Measurements from ENCODE around the gene C1orf116.
A peak's percentile ranks its signal among the peaks of the same experiment; 100 is the strongest.

Gene C1orf116

GRCh38 chr1:206985162-206985749 lies 47.3 kb downstream of the C1orf116 start:
- Mint-ChIP-seq H3K36me3 (ENCODE audit: low read depth) (no peaks in the 10 kb centered on the region), H3K27ac (no peak overlapping the region), H3K9me3 (no peaks in the 10 kb centered on the region), H3K4me3 (no peak overlapping the region), H3K27me3 (peaks cover 19% of the 10 kb centered on the region), H3K4me1 (ENCODE audit: low read depth) (no peaks in the 10 kb centered on the region)

GRCh38 chr1:206982216-206982615 lies 50.3 kb downstream of the C1orf116 start:
- H3K36me3 Mint-ChIP-seq (ENCODE audit: low read depth), result no peaks in the 10 kb centered on the region
- peaks cover 11% of the 10 kb centered on the region for H3K27me3 Mint-ChIP-seq
- H3K27ac Mint-ChIP-seq, result no peak overlapping the region
- H3K4me3 Mint-ChIP-seq, result no peak overlapping the region
- H3K4me1 Mint-ChIP-seq (ENCODE audit: low read depth), result no peaks in the 10 kb centered on the region
- no peaks in the 10 kb centered on the region for H3K9me3 Mint-ChIP-seq

DNA sequence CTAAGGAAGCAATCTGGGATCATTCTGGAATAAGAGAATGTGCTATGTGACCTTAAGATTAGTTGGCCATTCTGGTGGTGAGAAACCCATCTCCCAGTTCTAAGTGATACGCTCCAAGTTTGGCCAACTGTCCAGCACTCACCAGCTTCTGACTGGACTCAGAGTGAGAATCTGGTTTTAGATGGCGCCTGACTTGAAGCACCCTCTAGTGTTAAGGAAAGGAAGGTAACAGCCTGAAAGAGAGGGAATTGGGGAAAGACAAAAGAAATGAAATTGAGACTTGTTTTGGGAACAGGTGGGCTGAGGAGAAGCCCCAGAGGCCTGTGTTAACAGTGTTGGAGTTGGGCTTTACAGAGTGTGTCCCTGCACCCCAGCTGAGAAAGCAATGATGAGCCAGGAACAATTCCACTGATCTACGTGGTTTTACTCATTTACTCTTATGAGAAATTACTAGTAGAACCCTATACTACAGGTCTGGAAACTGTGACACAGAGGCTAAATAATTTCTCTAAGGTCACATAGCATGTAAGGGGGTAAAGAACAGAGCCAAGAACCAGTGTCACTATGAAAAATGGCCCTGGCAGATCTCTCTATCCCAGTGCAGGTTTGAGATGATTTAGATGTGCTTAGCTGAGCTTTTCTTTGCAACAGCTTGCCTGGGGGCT lies 53.0 kb downstream of the C1orf116 start:
- Mint-ChIP-seq H3K9me3 (no peaks in the 10 kb centered on the region), H3K36me3 (ENCODE audit: low read depth) (no peaks in the 10 kb centered on the region), H3K27me3 (peaks cover 7% of the 10 kb centered on the region), H3K27ac (peak overlapping the region; percentile 53), H3K4me3 (no peak overlapping the region), H3K4me1 (ENCODE audit: low read depth) (no peaks in the 10 kb centered on the region)

DNA sequence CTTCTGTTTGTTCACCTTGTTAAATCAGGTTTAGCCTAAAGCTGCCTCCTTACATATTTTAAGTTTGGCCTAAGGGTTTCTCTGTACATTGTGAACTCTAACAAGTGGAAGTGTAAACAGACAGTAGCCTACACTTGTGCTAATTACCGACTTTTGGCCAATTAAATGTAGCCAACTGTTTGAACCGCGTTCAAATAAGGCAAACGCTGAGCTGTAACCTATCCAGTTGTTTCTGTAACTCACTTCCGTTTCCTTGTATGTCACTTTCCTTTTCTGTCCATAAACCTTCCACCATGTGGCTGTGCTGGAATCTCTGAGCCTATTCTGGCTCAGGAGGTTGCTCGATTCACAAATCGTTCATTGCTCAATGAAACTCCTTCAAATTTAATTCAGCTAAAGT lies 54.3 kb downstream of the C1orf116 start:
- peaks cover 4% of the 10 kb centered on the region for H3K27me3 Mint-ChIP-seq
- H3K27ac Mint-ChIP-seq, result no peak overlapping the region
- no peaks in the 10 kb centered on the region for H3K4me1 Mint-ChIP-seq (ENCODE audit: low read depth)

DNA sequence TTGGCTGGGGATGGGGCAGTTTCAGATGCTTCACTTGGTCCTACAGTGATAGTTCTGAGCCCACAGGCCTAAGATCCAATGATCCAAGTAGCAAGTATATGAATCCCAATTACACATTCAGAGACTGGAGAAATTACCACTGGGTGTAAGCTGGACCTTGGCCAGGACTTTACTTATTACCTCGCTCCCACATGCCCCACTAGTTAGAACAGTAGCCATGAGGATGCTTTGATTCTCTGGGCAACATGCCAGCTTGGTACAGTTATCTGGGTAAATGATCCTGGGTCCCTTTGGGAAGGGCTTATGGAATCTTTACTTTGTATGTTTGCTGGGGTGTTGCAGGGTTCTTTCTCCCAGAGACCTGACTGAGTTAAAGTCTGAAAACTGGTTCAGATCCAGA lies 57.2 kb downstream of the C1orf116 start:
- Mint-ChIP-seq H3K9me3 (no peaks in the 10 kb centered on the region), H3K27me3 (peaks cover 10% of the 10 kb centered on the region), H3K36me3 (ENCODE audit: low read depth) (no peaks in the 10 kb centered on the region), H3K4me3 (no peak overlapping the region), H3K4me1 (ENCODE audit: low read depth) (no peaks in the 10 kb centered on the region), H3K27ac (no peak overlapping the region)

More for the DNA sequence above, 54.3 kb downstream of the C1orf116 start:
- Mint-ChIP-seq H3K4me3 (no peak overlapping the region), H3K9me3 (no peaks in the 10 kb centered on the region), H3K36me3 (ENCODE audit: low read depth) (no peaks in the 10 kb centered on the region)

- H3K27ac Mint-ChIP-seq, result no peak overlapping the region
- no peak overlapping the region for H3K4me3 Mint-ChIP-seq
- no peaks in the 10 kb centered on the region for H3K36me3 Mint-ChIP-seq (ENCODE audit: low read depth)
- no peaks in the 10 kb centered on the region for H3K4me1 Mint-ChIP-seq (ENCODE audit: low read depth)
- no peaks in the 10 kb centered on the region for H3K9me3 Mint-ChIP-seq
- peaks cover 12% of the 10 kb centered on the region for H3K27me3 Mint-ChIP-seq
Observed at GRCh38 chr1:206974140-206974539, 58.4 kb downstream of the C1orf116 start.

DNA sequence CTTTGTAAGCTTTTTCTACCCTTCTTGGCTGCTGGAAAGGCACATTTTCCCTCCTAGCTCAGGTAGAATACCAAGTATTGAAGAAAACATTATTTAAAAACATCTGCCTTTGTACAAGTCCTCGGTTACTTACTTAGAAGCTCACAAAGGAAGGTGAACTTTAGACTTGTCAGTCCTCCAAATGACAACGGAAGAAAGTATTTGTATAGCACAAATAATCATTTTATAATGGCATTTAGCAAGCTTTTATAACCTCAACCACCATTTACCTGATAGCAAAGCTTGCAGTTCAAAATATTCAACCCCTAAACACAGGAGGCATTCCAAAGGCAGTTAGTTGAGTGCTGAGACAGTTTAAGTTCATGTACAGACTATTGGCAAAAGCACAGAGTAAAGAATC lies 59.8 kb downstream of the C1orf116 start:
- H3K4me1 Mint-ChIP-seq (ENCODE audit: low read depth), result peaks cover 8% of the 10 kb centered on the region
- H3K4me3 Mint-ChIP-seq, result no peak overlapping the region
- H3K27ac Mint-ChIP-seq, result no peak overlapping the region
- H3K27me3 Mint-ChIP-seq, result peaks cover 10% of the 10 kb centered on the region
- no peaks in the 10 kb centered on the region for H3K36me3 Mint-ChIP-seq (ENCODE audit: low read depth)
- H3K9me3 Mint-ChIP-seq, result no peaks in the 10 kb centered on the region

DNA sequence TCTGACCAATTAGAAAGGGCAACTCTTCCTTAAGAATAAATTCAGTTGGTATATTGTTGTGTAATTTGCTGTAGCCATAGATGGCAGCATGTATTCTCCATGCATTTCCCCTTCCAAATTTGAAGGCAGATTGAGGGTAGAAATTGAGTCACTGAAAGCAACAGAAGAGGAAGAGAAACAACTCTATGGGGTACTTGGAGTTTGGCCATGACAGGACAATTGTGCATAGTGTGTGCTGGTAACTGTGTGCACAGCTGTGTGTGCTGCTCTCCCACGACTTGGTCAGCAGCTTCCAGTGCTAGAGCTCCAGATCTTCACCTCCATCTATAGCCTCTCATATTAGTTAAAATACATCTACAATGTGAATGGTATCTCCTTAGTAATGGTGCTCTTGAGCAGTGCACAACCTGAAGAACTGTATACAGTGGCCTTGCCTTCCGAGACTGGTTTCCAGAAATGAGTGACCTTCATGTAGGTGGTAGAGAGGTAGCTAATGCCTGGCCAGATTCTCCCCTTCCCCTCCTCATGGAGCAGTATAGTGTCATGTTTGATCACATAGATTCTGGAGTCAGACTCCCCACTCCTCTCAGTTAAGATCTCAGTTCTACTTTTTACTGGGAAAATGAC lies 61.4 kb downstream of the C1orf116 start:
- peaks cover 10% of the 10 kb centered on the region for H3K27me3 Mint-ChIP-seq

GRCh38 chr1:206970446-206970845 lies 62.1 kb downstream of the C1orf116 start, which contains the start of gene FCAMR:
Gene FCAMR (minus strand): TSS chr1:206970460. CDS start chr1:206970125, 335 bp downstream.
- no peak within 1 kb of the TSS for H3K4me3 Mint-ChIP-seq
- H3K27me3 Mint-ChIP-seq, result peaks cover 10% of the 10 kb centered on the region
- peaks cover 20% of the 10 kb centered on the region for H3K4me1 Mint-ChIP-seq (ENCODE audit: low read depth)
- no peak within 1 kb of the TSS for H3K27ac Mint-ChIP-seq
- no peaks in the 10 kb centered on the region for H3K36me3 Mint-ChIP-seq (ENCODE audit: low read depth)
- no peaks in the 10 kb centered on the region for H3K9me3 Mint-ChIP-seq

More for the DNA sequence above, 61.4 kb downstream of the C1orf116 start:
- H3K9me3 Mint-ChIP-seq, result no peaks in the 10 kb centered on the region
- H3K36me3 Mint-ChIP-seq (ENCODE audit: low read depth), result no peaks in the 10 kb centered on the region
- no peak overlapping the region for H3K4me3 Mint-ChIP-seq
- H3K4me1 Mint-ChIP-seq (ENCODE audit: low read depth), result peaks cover 20% of the 10 kb centered on the region
- no peak overlapping the region for H3K27ac Mint-ChIP-seq

GRCh38 chr1:206969090-206969489 lies 63.5 kb downstream of the C1orf116 start:
- Mint-ChIP-seq H3K4me3 (no peak overlapping the region), H3K4me1 (ENCODE audit: low read depth) (peaks cover 20% of the 10 kb centered on the region), H3K27ac (no peak overlapping the region)

More at GRCh38 chr1:206969090-206969489, 63.5 kb downstream of the C1orf116 start:
- H3K36me3 Mint-ChIP-seq (ENCODE audit: low read depth), result no peaks in the 10 kb centered on the region
- H3K9me3 Mint-ChIP-seq, result no peaks in the 10 kb centered on the region
- H3K27me3 Mint-ChIP-seq, result peaks cover 10% of the 10 kb centered on the region
